ENCODE data around the gene KRTAP15-1. TPM values are rescaled to one million over a fixed set of nuclear protein-coding genes. Genes with fewer than 3 reads are reported as not detected.

KRTAP15-1 gene
- polyA plus RNA-seq, 3 donors: not detected

DNA sequence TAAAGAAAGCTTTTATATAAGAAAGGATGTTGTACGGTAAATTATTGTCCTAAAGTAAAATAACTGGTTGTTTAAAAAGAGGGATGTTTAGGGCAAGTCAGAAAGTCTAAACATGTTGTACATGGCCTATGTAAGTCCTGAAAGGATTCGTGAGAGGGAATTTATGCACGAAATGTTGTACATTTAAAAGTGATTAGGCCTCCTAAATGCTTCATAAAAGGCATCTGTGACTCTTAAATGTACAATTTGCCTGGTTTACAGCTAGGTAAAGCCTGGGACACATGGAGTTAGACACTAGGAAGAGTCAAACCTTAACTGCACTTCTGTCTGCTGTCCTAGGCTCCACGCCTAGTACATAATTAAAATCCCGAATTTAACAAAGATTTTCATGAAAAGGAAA lies 24.1 kb upstream of the KRTAP15-1 start:
- no peak overlapping the region for H3K4me3 ChIP-seq (replicated peaks in 1 of 3; ENCODE audit: low read depth in 2 of 3, low read length in 3 of 3)
- no peak overlapping the region for H3K4me2 ChIP-seq (replicated peaks; ENCODE audit: extremely low read depth, low read length, poor library complexity, severe bottlenecking)
- H3K27me3 ChIP-seq (ENCODE audit: control insufficient read depth in 2 of 2, insufficient read depth in 2 of 2, low read length in 2 of 2): no peaks in the 10 kb centered on the region
- intact Hi-C loops (cut with micrococcal nuclease): no loop called here
- Mint-ChIP-seq H3K9me3 (peaks cover 0 to 5% (median 4%) of the 10 kb centered on the region in 7 donors), H3K27ac (no peak overlapping the region), H3K36me3 (no peaks in the 10 kb centered on the region), H3K4me1 (no peaks in the 10 kb centered on the region), H3K4me3 (no peak overlapping the region), H3K27me3 (ENCODE audit: low read depth in 3 of 3) (no peaks in the 10 kb centered on the region)
- no peak for DNase-seq
- TF ChIP-seq, protein P1, sequence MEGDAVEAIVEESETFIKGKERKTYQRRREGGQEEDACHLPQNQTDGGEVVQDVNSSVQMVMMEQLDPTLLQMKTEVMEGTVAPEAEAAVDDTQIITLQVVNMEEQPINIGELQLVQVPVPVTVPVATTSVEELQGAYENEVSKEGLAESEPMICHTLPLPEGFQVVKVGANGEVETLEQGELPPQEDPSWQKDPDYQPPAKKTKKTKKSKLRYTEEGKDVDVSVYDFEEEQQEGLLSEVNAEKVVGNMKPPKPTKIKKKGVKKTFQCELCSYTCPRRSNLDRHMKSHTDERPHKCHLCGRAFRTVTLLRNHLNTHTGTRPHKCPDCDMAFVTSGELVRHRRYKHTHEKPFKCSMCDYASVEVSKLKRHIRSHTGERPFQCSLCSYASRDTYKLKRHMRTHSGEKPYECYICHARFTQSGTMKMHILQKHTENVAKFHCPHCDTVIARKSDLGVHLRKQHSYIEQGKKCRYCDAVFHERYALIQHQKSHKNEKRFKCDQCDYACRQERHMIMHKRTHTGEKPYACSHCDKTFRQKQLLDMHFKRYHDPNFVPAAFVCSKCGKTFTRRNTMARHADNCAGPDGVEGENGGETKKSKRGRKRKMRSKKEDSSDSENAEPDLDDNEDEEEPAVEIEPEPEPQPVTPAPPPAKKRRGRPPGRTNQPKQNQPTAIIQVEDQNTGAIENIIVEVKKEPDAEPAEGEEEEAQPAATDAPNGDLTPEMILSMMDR (IDR thresholded peaks at IDR 0.05): no peak
- H3K36me3 ChIP-seq (replicated peaks in 1 of 2; ENCODE audit: control insufficient read depth in 1 of 2, insufficient read depth in 2 of 2, low read length in 2 of 2): no peaks in the 10 kb centered on the region
- no peaks in the 10 kb centered on the region for H4K20me1 ChIP-seq (ENCODE audit: insufficient read depth, low read length)
- no peak overlapping the region for H3K27ac ChIP-seq (ENCODE audit: low read depth in 1 of 2, low read length in 2 of 2)
- WGBS (ENCODE audit: insufficient coverage): 80% methylated on average over 2 of the region's 5 CpGs
- no peak overlapping the region for H2AFZ ChIP-seq (ENCODE audit: insufficient read depth, low read depth, low read length, poor library complexity, severe bottlenecking)
- H3K4me1 ChIP-seq (ENCODE audit: control insufficient read depth in 1 of 2, insufficient read depth in 2 of 2, low read length in 2 of 2): no peaks in the 10 kb centered on the region
- no peak overlapping the region for H3K9ac ChIP-seq (ENCODE audit: insufficient read depth, low read length, poor library complexity, severe bottlenecking)
- no peaks in the 10 kb centered on the region for H3K9me3 ChIP-seq (replicated peaks in 1 of 2; ENCODE audit: control insufficient read depth in 1 of 2, insufficient read depth in 1 of 2, low read length in 2 of 2)
- H3K79me2 ChIP-seq (ENCODE audit: insufficient read depth, low read length): no peaks in the 10 kb centered on the region

DNA sequence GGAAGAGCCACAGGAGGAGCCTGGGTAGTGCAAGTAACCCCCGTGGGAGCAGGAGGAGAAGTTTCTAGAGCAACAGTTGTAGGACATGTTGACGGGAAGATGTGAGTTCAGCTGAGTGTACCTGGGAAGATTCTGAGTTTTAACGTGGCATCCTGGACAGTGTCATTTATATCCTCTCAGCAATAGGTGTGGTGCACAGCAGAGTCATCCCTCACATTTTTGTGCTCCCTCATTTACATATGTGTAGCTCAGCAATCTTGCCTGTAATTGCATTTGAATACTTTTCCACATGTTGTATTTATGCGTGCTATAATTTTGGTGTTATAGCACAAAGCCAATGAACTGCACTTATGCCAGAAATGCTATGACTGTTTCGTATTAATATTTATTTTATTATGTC lies 14.2 kb upstream of the KRTAP15-1 start, which contains the start of gene KRTAP13-3:
Gene KRTAP13-3 (minus strand): TSS at position 101 of the 400 bp plus-strand sequence. CDS start 14 bp downstream, at position 87.
- intact Hi-C loops (cut with micrococcal nuclease): no loop called here
- no peak for DNase-seq
- no peaks in the 10 kb centered on the region for H3K4me1 Mint-ChIP-seq
- no peak within 1 kb of the TSS for H3K27ac Mint-ChIP-seq
- Histone ChIP-seq H3K9me3 (replicated peaks in 1 of 2; ENCODE audit: control insufficient read depth in 1 of 2, insufficient read depth in 1 of 2, low read length in 2 of 2) (no peaks in the 10 kb centered on the region), H2AFZ (ENCODE audit: insufficient read depth, low read depth, low read length, poor library complexity, severe bottlenecking) (no peak within 1 kb of the TSS), H3K4me2 (replicated peaks; ENCODE audit: extremely low read depth, low read length, poor library complexity, severe bottlenecking) (no peak within 1 kb of the TSS), H3K79me2 (ENCODE audit: insufficient read depth, low read length) (no peaks in the 10 kb centered on the region), H3K36me3 (replicated peaks in 1 of 2; ENCODE audit: control insufficient read depth in 1 of 2, insufficient read depth in 2 of 2, low read length in 2 of 2) (no peaks in the 10 kb centered on the region), H4K20me1 (ENCODE audit: insufficient read depth, low read length) (no peaks in the 10 kb centered on the region), H3K27me3 (ENCODE audit: control insufficient read depth in 2 of 2, insufficient read depth in 2 of 2, low read length in 2 of 2) (no peaks in the 10 kb centered on the region), H3K4me3 (replicated peaks in 1 of 3; ENCODE audit: low read depth in 2 of 3, low read length in 3 of 3) (no peak within 1 kb of the TSS), H3K4me1 (ENCODE audit: control insufficient read depth in 1 of 2, insufficient read depth in 2 of 2, low read length in 2 of 2) (no peaks in the 10 kb centered on the region), H3K27ac (ENCODE audit: low read depth in 1 of 2, low read length in 2 of 2) (no peak within 1 kb of the TSS), H3K9ac (ENCODE audit: insufficient read depth, low read length, poor library complexity, severe bottlenecking) (no peak within 1 kb of the TSS)
- H3K36me3 Mint-ChIP-seq: no peaks in the 10 kb centered on the region
- no peak within 1 kb of the TSS for H3K4me3 Mint-ChIP-seq
- H3K27me3 Mint-ChIP-seq (ENCODE audit: low read depth in 3 of 3): peaks cover 0 to 4% (median 0%) of the 10 kb centered on the region in 3 donors
- H3K9me3 Mint-ChIP-seq: peaks cover 0 to 3% (median 0%) of the 10 kb centered on the region in 7 donors
- 50% methylated on average over 1 of the region's 5 CpGs for WGBS (ENCODE audit: insufficient coverage)
- TF ChIP-seq, protein P1 (IDR thresholded peaks at IDR 0.05): no peak

Measured in CD14-positive monocyte (primary cell).